Testis (tissue), 2 donors: ENCODE results near the gene CCDC184.

Experiments
- CTCF ChIP-seq, 3 experiments: fragments of 450-650 bp in 2 of 3; fragments of 200-600 bp in 1 of 3; sonication (generic) in 1 of 3; IDR thresholded peaks; one replicate each; pipeline ENCODE4 v1.5.1; 2016 to 2019; ENCODE audit warnings: antibody characterized with exemption in 3 of 3, mild to moderate bottlenecking in 2 of 3, moderate library complexity in 1 of 3
- POLR2A ChIP-seq: fragments of 450-650 bp; IDR thresholded peaks from one replicate; pipeline ENCODE4 v1.6.1; 2017; ENCODE audit warnings: antibody characterized with exemption, mild to moderate bottlenecking, moderate library complexity

GRCh38 chr12:48197549-48197970, 14.1 kb downstream of the CCDC184 start:
- TF ChIP-seq CTCF (IDR thresholded peaks at IDR 0.05) (peak in 1 of 3 experiments; percentile 27), POLR2A (no peak)
